Suprapubic skin (tissue), 4 donors: Measurements from ENCODE around the gene HSPB8. TPM values are rescaled to one million over a fixed set of nuclear protein-coding genes. Genes with fewer than 3 reads are reported as not detected.

Experiments
- DNase-seq, 2 donors: peaks; one replicate each; pipeline ENCODE4 v3.0.0-alpha.2; 2019; ENCODE audit warnings: low spot score in 2 of 2
- H3K27ac ChIP-seq: fragments of 200-600 bp; sonication (generic); one replicate; pipeline ENCODE4 v1.5.1; 2019
- H3K27me3 ChIP-seq: fragments of 200-600 bp; sonication (generic); one replicate; pipeline ENCODE4 v1.5.1; 2019
- H3K36me3 ChIP-seq: fragments of 200-600 bp; sonication (generic); one replicate; pipeline ENCODE4 v1.5.1; 2019
- H3K4me1 ChIP-seq: fragments of 200-600 bp; sonication (generic); one replicate; pipeline ENCODE4 v1.5.1; 2019
- H3K4me3 ChIP-seq: fragments of 200-600 bp; sonication (generic); one replicate; pipeline ENCODE4 v1.5.1; 2019; ENCODE audit warnings: mild to moderate bottlenecking
- H3K9me3 ChIP-seq: fragments of 200-600 bp; sonication (generic); one replicate; pipeline ENCODE4 v1.5.1; 2019
- EP300 ChIP-seq: sonication (generic); formaldehyde crosslinking; IDR thresholded peaks from one replicate; pipeline ENCODE4 v1.6.1; 2017; ENCODE audit warnings: antibody characterized with exemption
- POLR2A ChIP-seq, 2 donors: fragments of 450-650 bp; IDR thresholded peaks; one replicate each; pipeline ENCODE4 v1.6.1; 2017; ENCODE audit warnings: antibody characterized with exemption in 2 of 2, mild to moderate bottlenecking in 2 of 2, moderate library complexity in 2 of 2
- POLR2AphosphoS5 ChIP-seq, 3 donors: sonication (generic); formaldehyde crosslinking; IDR thresholded peaks; one replicate each; pipeline ENCODE4 v1.6.1; 2017; ENCODE audit warnings: antibody characterized with exemption in 3 of 3
- WGBS: methylation state at CpG from one replicate; pipeline ENCODE4 v1.1.5; 2018; 5-methylcytosine and 5-hydroxymethylcytosine counted together
- total RNA-seq, 4 donors: library from RNA; depleted of rRNA; stranded (reverse); fragments of >200 nt; gene quantifications; one replicate each; pipeline ENCODE4 v1.1.0, GENCODE V29; 2016
- TF ChIP-seq, protein P1 (sequence below), 2 donors: fragments of 200-600 bp in 1 of 2; fragments of 450-650 bp in 1 of 2; sonication (generic) in 1 of 2; IDR thresholded peaks; one replicate each; pipeline ENCODE4 v1.5.1; 2016 to 2019; ENCODE audit warnings: antibody characterized with exemption in 2 of 2, mild to moderate bottlenecking in 1 of 2, moderate library complexity in 1 of 2

Gene HSPB8
- total RNA-seq, 4 donors from 2014 or later: 28.1 to 126 (median 73.1) TPM

DNA sequence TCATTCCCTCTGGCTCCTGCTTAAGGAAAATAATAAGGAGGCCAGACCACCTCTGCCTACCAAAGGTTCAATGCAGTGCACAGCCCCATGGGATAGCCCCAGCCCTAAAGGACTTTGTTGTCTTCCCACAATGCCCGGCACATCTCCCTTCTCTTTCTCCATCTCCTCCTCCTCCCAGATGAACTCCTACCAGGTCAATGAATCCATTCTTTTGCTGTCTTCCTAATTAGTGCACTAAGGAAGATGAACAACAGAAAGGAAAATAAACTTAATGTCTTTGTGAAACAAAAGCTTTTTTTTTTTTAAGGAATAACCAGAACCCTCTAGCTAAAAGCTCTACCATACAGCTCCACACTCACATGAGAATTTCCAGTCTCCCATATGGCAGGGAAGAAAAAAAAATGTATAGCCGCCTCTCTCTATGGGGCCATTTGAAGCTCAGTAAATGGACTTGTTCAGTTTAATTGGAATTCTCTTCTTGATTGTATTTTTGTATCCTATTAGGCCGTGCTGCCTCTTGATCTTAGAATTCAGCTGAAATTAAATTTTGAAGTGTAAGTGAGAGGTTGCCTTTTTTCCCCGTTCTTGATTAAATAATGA lies 41.8 kb upstream of the HSPB8 start:
- no peaks in the 10 kb centered on the region for H3K27me3 ChIP-seq
- no peak for DNase-seq
- TF ChIP-seq POLR2A (IDR thresholded peaks at IDR 0.05): no peak
- TF ChIP-seq, protein P1, sequence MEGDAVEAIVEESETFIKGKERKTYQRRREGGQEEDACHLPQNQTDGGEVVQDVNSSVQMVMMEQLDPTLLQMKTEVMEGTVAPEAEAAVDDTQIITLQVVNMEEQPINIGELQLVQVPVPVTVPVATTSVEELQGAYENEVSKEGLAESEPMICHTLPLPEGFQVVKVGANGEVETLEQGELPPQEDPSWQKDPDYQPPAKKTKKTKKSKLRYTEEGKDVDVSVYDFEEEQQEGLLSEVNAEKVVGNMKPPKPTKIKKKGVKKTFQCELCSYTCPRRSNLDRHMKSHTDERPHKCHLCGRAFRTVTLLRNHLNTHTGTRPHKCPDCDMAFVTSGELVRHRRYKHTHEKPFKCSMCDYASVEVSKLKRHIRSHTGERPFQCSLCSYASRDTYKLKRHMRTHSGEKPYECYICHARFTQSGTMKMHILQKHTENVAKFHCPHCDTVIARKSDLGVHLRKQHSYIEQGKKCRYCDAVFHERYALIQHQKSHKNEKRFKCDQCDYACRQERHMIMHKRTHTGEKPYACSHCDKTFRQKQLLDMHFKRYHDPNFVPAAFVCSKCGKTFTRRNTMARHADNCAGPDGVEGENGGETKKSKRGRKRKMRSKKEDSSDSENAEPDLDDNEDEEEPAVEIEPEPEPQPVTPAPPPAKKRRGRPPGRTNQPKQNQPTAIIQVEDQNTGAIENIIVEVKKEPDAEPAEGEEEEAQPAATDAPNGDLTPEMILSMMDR (IDR thresholded peaks at IDR 0.05): no peak
- no peak for TF ChIP-seq EP300
- TF ChIP-seq POLR2AphosphoS5 (IDR thresholded peaks at IDR 0.05): no peak
- H3K9me3 ChIP-seq: peaks cover 3% of the 10 kb centered on the region
- H3K4me3 ChIP-seq: no peak overlapping the region
- H3K27ac ChIP-seq: no peak overlapping the region
- H3K36me3 ChIP-seq: no peaks in the 10 kb centered on the region
- WGBS: 72% methylated on average over 4 of the region's 4 CpGs
- no peaks in the 10 kb centered on the region for H3K4me1 ChIP-seq

DNA sequence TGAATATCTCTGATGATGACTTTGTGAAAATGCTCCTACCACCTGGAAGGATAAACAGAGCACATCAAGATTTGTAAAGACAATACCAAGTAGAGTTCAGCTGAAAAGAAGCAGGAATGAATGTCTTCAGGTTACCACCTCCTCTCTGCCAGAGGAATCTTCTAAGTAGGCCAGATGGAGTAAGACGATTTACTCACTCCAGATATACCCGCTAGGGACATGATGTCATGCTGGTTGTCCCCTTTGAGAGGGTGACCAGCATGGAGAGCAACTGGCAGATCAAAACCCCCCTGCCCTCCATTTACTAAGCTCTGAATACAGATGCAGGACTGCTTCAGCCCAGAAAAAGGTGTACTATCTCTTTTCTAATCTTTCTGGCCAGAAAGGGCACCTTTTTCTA lies 39.3 kb upstream of the HSPB8 start:
- H3K4me1 ChIP-seq: no peaks in the 10 kb centered on the region
- 82% methylated on average over 2 of the region's 2 CpGs for WGBS
- H3K4me3 ChIP-seq: no peak overlapping the region
- H3K27me3 ChIP-seq: peaks cover 7% of the 10 kb centered on the region
- no peaks in the 10 kb centered on the region for H3K9me3 ChIP-seq
- H3K27ac ChIP-seq: no peak overlapping the region
- no peak for DNase-seq
- TF ChIP-seq, protein P1 (IDR thresholded peaks at IDR 0.05): no peak
- no peak for TF ChIP-seq POLR2AphosphoS5 (IDR thresholded peaks at IDR 0.05)
- no peak for TF ChIP-seq EP300
- TF ChIP-seq POLR2A (IDR thresholded peaks at IDR 0.05): no peak
- H3K36me3 ChIP-seq: no peaks in the 10 kb centered on the region

DNA sequence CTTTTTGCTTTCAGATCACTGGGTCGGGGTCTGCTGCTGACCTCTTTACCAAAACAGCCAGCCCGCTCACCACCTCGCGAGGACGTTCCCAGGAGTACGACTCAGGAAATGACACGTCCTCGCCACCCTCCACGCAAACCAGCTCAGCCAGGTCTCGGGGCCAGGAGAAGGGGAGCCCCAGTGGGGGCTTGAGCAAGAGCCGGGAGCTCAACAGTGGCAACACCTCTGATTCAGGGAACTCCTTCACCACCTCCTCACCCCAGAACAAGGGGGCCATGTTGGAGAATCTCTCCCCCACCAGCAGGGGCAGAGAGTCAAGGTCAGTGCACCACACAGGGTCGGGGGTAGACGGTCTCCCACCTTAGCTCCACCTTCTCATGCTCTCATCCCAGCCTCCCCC lies 33.4 kb upstream of the HSPB8 start:
- Histone ChIP-seq H3K9me3 (no peaks in the 10 kb centered on the region), H3K4me1 (no peaks in the 10 kb centered on the region), H3K27ac (no peak overlapping the region), H3K27me3 (peaks cover 7% of the 10 kb centered on the region), H3K36me3 (no peaks in the 10 kb centered on the region), H3K4me3 (no peak overlapping the region)
- no peak for DNase-seq
- 58% methylated on average over 10 of the region's 13 CpGs for WGBS
- TF ChIP-seq POLR2AphosphoS5 (IDR thresholded peaks at IDR 0.05): no peak
- TF ChIP-seq, protein P1 (IDR thresholded peaks at IDR 0.05): no peak
- no peak for TF ChIP-seq POLR2A (IDR thresholded peaks at IDR 0.05)

DNA sequence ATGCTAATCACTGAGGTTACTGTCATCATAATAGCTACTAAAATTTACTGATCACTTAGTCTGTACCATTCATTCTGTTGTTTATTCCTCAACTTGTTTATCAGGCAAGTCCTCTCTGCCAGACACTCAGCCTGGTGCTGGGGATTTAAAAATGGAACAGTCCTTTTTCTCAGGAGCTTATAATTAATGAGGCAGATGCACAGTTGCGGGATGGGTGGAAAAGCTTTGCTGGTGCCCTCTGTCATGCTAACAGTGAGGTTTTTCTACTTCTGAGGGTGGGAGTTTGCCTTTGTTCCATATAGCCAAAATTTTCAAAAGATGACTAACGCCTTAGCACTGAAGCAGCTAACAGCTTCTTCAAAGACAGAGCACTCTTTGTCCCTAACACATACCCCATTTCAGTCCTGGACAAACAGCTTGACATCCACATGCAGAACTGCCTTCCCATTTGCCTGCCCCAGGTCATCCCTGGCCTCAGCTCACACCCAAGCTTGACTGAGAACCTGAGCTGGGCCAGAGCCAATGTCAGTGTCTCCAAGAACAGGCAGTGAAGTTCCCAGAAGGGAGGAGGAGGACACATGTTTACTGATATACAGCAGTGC lies 30.8 kb upstream of the HSPB8 start:
- DNase-seq: no peak
- TF ChIP-seq POLR2A (IDR thresholded peaks at IDR 0.05) (no peak), POLR2AphosphoS5 (IDR thresholded peaks at IDR 0.05) (no peak), EP300 (no peak)
- TF ChIP-seq, protein P1 (IDR thresholded peaks at IDR 0.05): no peak
- no peak overlapping the region for H3K27ac ChIP-seq
- no peaks in the 10 kb centered on the region for H3K4me1 ChIP-seq
- H3K27me3 ChIP-seq: peaks cover 7% of the 10 kb centered on the region
- WGBS: 55% methylated on average over 2 of the region's 2 CpGs
- H3K4me3 ChIP-seq: no peak overlapping the region
- no peaks in the 10 kb centered on the region for H3K9me3 ChIP-seq
- H3K36me3 ChIP-seq: no peaks in the 10 kb centered on the region

DNA sequence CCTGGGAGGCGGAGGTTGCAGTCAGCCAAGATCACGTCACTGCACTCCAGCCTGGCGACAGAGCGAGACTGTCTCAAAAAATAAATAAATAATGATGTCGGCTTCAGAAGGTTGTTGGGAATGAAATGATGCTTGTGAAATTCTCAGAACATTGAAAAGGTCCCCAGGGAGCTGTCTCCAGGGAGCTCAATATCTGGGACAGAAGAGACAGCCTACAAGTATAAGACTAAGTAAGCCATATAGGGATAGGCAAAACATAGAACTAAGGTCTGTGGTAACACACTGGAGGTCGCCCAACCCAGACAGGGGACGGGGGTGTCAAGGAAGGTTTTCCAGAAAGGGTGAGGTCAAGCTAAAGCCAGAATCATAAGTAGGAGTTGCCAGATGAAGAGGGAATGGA lies 29.5 kb upstream of the HSPB8 start:
- DNase-seq: no peak
- Histone ChIP-seq H3K4me3 (no peak overlapping the region), H3K4me1 (no peaks in the 10 kb centered on the region), H3K9me3 (no peaks in the 10 kb centered on the region), H3K27me3 (peaks cover 9% of the 10 kb centered on the region), H3K36me3 (no peaks in the 10 kb centered on the region), H3K27ac (no peak overlapping the region)
- TF ChIP-seq POLR2AphosphoS5 (IDR thresholded peaks at IDR 0.05) (no peak), POLR2A (IDR thresholded peaks at IDR 0.05) (no peak), EP300 (no peak)
- TF ChIP-seq, protein P1 (IDR thresholded peaks at IDR 0.05): no peak
- WGBS: 93% methylated on average over 7 of the region's 7 CpGs
